ENCODE data around the gene NPAS3.

DNA sequence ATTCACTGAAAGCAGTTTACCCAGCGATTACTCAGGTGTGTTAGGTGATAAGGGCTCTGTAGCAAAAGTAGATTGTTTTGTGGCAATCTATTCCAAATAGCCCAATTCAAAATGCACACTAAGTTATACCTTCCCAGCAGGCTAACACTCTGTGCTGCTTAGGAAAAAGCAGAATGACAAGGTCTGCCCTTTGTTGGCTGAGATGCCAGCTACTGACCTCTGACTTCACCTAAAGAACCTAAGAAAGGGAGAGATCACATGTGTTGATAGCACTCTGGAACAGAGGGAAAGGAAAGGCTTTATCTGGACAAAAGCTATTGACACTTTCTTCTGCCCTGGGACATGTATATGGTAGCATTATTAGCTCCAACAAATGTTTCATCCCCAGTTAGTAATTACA lies 609.9 kb downstream of the NPAS3 start:
- TF ChIP-seq CTCF (IDR thresholded peaks at IDR 0.05) (no peak), POLR2A (IDR thresholded peaks at IDR 0.05) (no peak)
